Mesenchymal stem cell (in vitro differentiated cells and primary cell): ENCODE data around the gene SPRTN.
"Not testable (repeated sequence)": the region's sequence is repeated elsewhere in the genome, so short reads cannot be mapped to it uniquely, and the experiment has no call there.

Experiments
- DNase-seq: peaks from one replicate; pipeline ENCODE4 v3.0.0-alpha.2; 2013
- H2AFZ ChIP-seq: one replicate; pipeline ENCODE4 v1.6.1; 2013; ENCODE audit warnings: low read depth, mild to moderate bottlenecking, control low read depth, inconsistent platforms, low read length, moderate library complexity
- H2AK5ac ChIP-seq: 2 replicates; pipeline ENCODE4 v1.6.1; 2013; ENCODE audit warnings: low read length, moderate library complexity, mild to moderate bottlenecking, inconsistent platforms; ENCODE audit not compliant: severe bottlenecking
- H2BK120ac ChIP-seq: one replicate; pipeline ENCODE4 v1.6.1; 2013; ENCODE audit warnings: low read depth, mild to moderate bottlenecking, inconsistent platforms, low read length, moderate library complexity
- H2BK12ac ChIP-seq, 2 experiments: one replicate each; pipeline ENCODE4 v1.6.1; 2013; ENCODE audit warnings: inconsistent platforms in 2 of 2, low read length in 2 of 2, mild to moderate bottlenecking in 2 of 2, moderate library complexity in 2 of 2, control low read depth in 1 of 2
- H2BK15ac ChIP-seq: one replicate; pipeline ENCODE4 v1.6.1; 2013; ENCODE audit warnings: mild to moderate bottlenecking, low read depth, inconsistent platforms; ENCODE audit not compliant: poor library complexity, severe bottlenecking
- H2BK5ac ChIP-seq: 2 replicates; pipeline ENCODE4 v1.6.1; 2013; ENCODE audit warnings: low read depth, mild to moderate bottlenecking, low read length, control low read depth, inconsistent platforms; ENCODE audit not compliant: poor library complexity, severe bottlenecking
- H3K14ac ChIP-seq, 2 experiments: one replicate each; pipeline ENCODE4 v1.6.1; 2013; ENCODE audit warnings: inconsistent platforms in 2 of 2, low read length in 2 of 2, control low read depth in 1 of 2, mild to moderate bottlenecking in 1 of 2, moderate library complexity in 1 of 2
- H3K18ac ChIP-seq, 2 experiments: one replicate each; pipeline ENCODE4 v1.6.1; 2013; ENCODE audit warnings: inconsistent platforms in 2 of 2, low read length in 2 of 2, control low read depth in 1 of 2, low read depth in 1 of 2, mild to moderate bottlenecking in 1 of 2
- H3K23ac ChIP-seq, 2 experiments: one replicate each; pipeline ENCODE4 v1.6.1; 2013; ENCODE audit warnings: inconsistent platforms in 2 of 2, low read length in 2 of 2, mild to moderate bottlenecking in 2 of 2, moderate library complexity in 2 of 2, control low read depth in 1 of 2
- H3K27ac ChIP-seq: 2 replicates; pipeline ENCODE4 v1.5.1; 2013; ENCODE audit warnings: mild to moderate bottlenecking, moderate library complexity, low read length, control low read depth, inconsistent platforms; ENCODE audit not compliant: poor library complexity, severe bottlenecking
- H3K27me3 ChIP-seq, 2 experiments: 2 replicates each; pipeline versions ENCODE4 v1.6.1 to v1.7.0; 2013; ENCODE audit warnings: low read length in 2 of 2, mild to moderate bottlenecking in 2 of 2, moderate library complexity in 2 of 2, control low read depth in 1 of 2, inconsistent platforms in 1 of 2; ENCODE audit not compliant: control insufficient read depth in 1 of 2, insufficient read depth in 1 of 2
- H3K36me3 ChIP-seq, 2 experiments: 2 replicates each; pipeline versions ENCODE4 v1.6.1 to v1.7.0; 2013; ENCODE audit warnings: low read length in 2 of 2, control low read depth in 1 of 2, inconsistent platforms in 1 of 2, low read depth in 1 of 2, mild to moderate bottlenecking in 1 of 2; ENCODE audit not compliant: insufficient read depth in 2 of 2, control insufficient read depth in 1 of 2
- H3K4ac ChIP-seq, 2 experiments: one replicate each; pipeline ENCODE4 v1.6.1; 2013; ENCODE audit warnings: inconsistent platforms in 2 of 2, low read length in 2 of 2, mild to moderate bottlenecking in 2 of 2, moderate library complexity in 2 of 2, control low read depth in 1 of 2, low read depth in 1 of 2
- H3K4me1 ChIP-seq: 2 replicates; pipeline ENCODE4 v1.6.1; 2013; ENCODE audit warnings: low read depth, low read length, control low read depth; ENCODE audit not compliant: control insufficient read depth, insufficient read depth
- H3K4me2 ChIP-seq: 2 replicates; pipeline ENCODE4 v1.6.1; 2013; ENCODE audit warnings: low read length, mild to moderate bottlenecking, inconsistent platforms; ENCODE audit not compliant: poor library complexity, severe bottlenecking
- H3K4me3 ChIP-seq, 2 experiments: 2 replicates each; pipeline versions ENCODE4 v1.5.1 to v1.7.0; 2013; ENCODE audit warnings: low read length in 2 of 2, mild to moderate bottlenecking in 2 of 2, control low read depth in 1 of 2, low read depth in 1 of 2; ENCODE audit not compliant: insufficient read depth in 1 of 2
- H3K79me1 ChIP-seq: replicated peaks from 2 replicates; pipeline ENCODE4 v1.6.1; 2013; ENCODE audit warnings: mild to moderate bottlenecking, control low read depth, low read length, inconsistent platforms; ENCODE audit not compliant: poor library complexity, severe bottlenecking
- H3K9ac ChIP-seq: 2 replicates; pipeline ENCODE4 v1.7.0; 2013; ENCODE audit warnings: mild to moderate bottlenecking, low read length, moderate library complexity
- H3K9me3 ChIP-seq: 2 replicates; pipeline ENCODE4 v1.7.0; 2013; ENCODE audit warnings: mild to moderate bottlenecking, low read length; ENCODE audit not compliant: control insufficient read depth
- H4K8ac ChIP-seq: one replicate; pipeline ENCODE4 v1.6.1; 2013; ENCODE audit warnings: inconsistent platforms, mild to moderate bottlenecking, low read length, moderate library complexity
- H4K91ac ChIP-seq: one replicate; pipeline ENCODE4 v1.6.1; 2013; ENCODE audit warnings: mild to moderate bottlenecking, low read length, inconsistent platforms
- WGBS: methylation state at CpG from one replicate; pipeline ENCODE4 v1.1.7; 2013; ENCODE audit warnings: mixed read lengths; 5-methylcytosine and 5-hydroxymethylcytosine counted together

The SPRTN gene

GRCh38 chr1:231340328-231341013, 2.4 kb downstream of the SPRTN start:
- Histone ChIP-seq H2BK120ac (no peak overlapping the region), H3K36me3 (peaks cover 13 to 42% of the 10 kb centered on the region in 2 experiments), H2BK15ac (no peak overlapping the region), H4K91ac (no peak overlapping the region), H3K27ac (no peak overlapping the region), H2BK12ac (no peak overlapping the region), H3K4me3 (no peak overlapping the region), H3K4me2 (no peak overlapping the region), H2BK5ac (no peak overlapping the region), H3K27me3 (no peaks in the 10 kb centered on the region), H3K23ac (no peak overlapping the region), H3K9ac (no peak overlapping the region), H3K4me1 (peaks cover 19% of the 10 kb centered on the region), H3K79me1 (peaks cover 15% of the 10 kb centered on the region), H2AFZ (no peak overlapping the region), H3K4ac (no peak overlapping the region), H3K18ac (no peak overlapping the region), H3K14ac (no peak overlapping the region), H4K8ac (peak overlapping the region; percentile 35), H2AK5ac (no peak overlapping the region), H3K9me3 (no peaks in the 10 kb centered on the region)
- 98% methylated on average over 5 of the region's 6 CpGs for WGBS
- no peak for DNase-seq

GRCh38 chr1:231347961-231348360, 9.9 kb downstream of the SPRTN start:
- H4K91ac ChIP-seq, result no peak overlapping the region
- peaks cover 13 to 72% of the 10 kb centered on the region in 2 experiments for H3K36me3 ChIP-seq
- WGBS, result 98% methylated on average over 4 of the region's 4 CpGs
- no peak overlapping the region for H3K9ac ChIP-seq
- no peak overlapping the region for H3K18ac ChIP-seq
- no peak overlapping the region for H3K27ac ChIP-seq
- H4K8ac ChIP-seq, result no peak overlapping the region
- no peak overlapping the region for H3K4me2 ChIP-seq
- DNase-seq, result no peak
- no peaks in the 10 kb centered on the region for H3K9me3 ChIP-seq
- H3K23ac ChIP-seq, result no peak overlapping the region
- no peak overlapping the region for H2AK5ac ChIP-seq
- no peaks in the 10 kb centered on the region for H3K27me3 ChIP-seq
- H3K4me1 ChIP-seq, result no peaks in the 10 kb centered on the region
- H2BK15ac ChIP-seq, result no peak overlapping the region
- H2BK12ac ChIP-seq, result no peak overlapping the region
- H2BK120ac ChIP-seq, result no peak overlapping the region
- H3K14ac ChIP-seq, result no peak overlapping the region
- H3K79me1 ChIP-seq, result peaks cover 34% of the 10 kb centered on the region
- no peak overlapping the region for H3K4ac ChIP-seq
- no peak overlapping the region for H2BK5ac ChIP-seq
- H3K4me3 ChIP-seq, result no peak overlapping the region
- H2AFZ ChIP-seq, result no peak overlapping the region

DNA sequence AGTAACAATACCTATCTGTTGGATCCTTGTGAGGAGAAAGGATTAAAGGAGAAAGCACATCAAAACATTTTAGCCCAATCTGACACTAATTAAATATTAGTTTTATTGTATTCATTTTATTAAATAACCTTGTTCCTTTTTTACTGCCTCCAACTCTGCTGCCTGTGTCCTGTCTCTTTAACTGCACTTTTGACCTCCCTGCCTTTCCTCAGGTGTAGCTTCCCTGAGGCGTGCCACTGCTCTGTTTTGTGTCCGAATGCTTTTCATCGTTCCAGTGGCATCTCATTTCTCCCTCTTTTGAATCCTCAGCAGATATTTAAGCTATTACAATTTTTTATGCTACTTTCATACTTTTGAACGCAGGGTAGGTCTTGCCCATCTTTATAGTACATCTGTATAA, 10.3 kb downstream of the SPRTN start:
- Histone ChIP-seq H3K9ac (no peak overlapping the region), H2BK5ac (no peak overlapping the region), H3K4ac (no peak overlapping the region), H2BK15ac (no peak overlapping the region), H3K27ac (no peak overlapping the region), H3K27me3 (no peaks in the 10 kb centered on the region), H3K36me3 (peaks cover 13 to 72% of the 10 kb centered on the region in 2 experiments), H3K79me1 (peaks cover 33% of the 10 kb centered on the region), H2BK120ac (no peak overlapping the region), H2AK5ac (no peak overlapping the region), H3K23ac (no peak overlapping the region), H3K9me3 (no peaks in the 10 kb centered on the region), H4K8ac (no peak overlapping the region), H2AFZ (no peak overlapping the region), H3K4me3 (no peak overlapping the region), H2BK12ac (no peak overlapping the region), H3K18ac (no peak overlapping the region), H3K4me1 (no peaks in the 10 kb centered on the region), H4K91ac (no peak overlapping the region), H3K4me2 (no peak overlapping the region), H3K14ac (no peak overlapping the region)
- no peak for DNase-seq
- WGBS, result 100% methylated on average over 3 of the region's 4 CpGs

GRCh38 chr1:231348856-231349255, 10.8 kb downstream of the SPRTN start:
- H3K36me3 ChIP-seq, result peaks cover 13 to 70% of the 10 kb centered on the region in 2 experiments
- H3K27me3 ChIP-seq, H3K9me3 ChIP-seq, H3K27ac ChIP-seq, H3K9ac ChIP-seq, H3K14ac ChIP-seq, H2BK120ac ChIP-seq, H3K4me2 ChIP-seq, H4K8ac ChIP-seq, H3K4me3 ChIP-seq, H3K4ac ChIP-seq, H3K18ac ChIP-seq, H2AK5ac ChIP-seq, H2AFZ ChIP-seq, H3K4me1 ChIP-seq, H2BK12ac ChIP-seq, H4K91ac ChIP-seq, DNase-seq, H2BK5ac ChIP-seq, H2BK15ac ChIP-seq, H3K23ac ChIP-seq: not testable (repeated sequence)
- WGBS, result no CpG with 5 or more reads among the region's 1 CpG
- peaks cover 32% of the 10 kb centered on the region for H3K79me1 ChIP-seq
